HG03025 (cell line): Measurements from ENCODE around the gene HEBP2.
A peak's percentile ranks its signal among the peaks of the same experiment; 100 is the strongest.

Source experiments
- ATAC-seq: cut with Tn5 transposase; IDR thresholded peaks from one replicate; pipeline ENCODE4 v1.9.1; 2021; ENCODE audit warnings: mild to moderate bottlenecking, moderate library complexity; ENCODE audit not compliant: unreplicated experiment, low FRiP score

HEBP2 gene

DNA sequence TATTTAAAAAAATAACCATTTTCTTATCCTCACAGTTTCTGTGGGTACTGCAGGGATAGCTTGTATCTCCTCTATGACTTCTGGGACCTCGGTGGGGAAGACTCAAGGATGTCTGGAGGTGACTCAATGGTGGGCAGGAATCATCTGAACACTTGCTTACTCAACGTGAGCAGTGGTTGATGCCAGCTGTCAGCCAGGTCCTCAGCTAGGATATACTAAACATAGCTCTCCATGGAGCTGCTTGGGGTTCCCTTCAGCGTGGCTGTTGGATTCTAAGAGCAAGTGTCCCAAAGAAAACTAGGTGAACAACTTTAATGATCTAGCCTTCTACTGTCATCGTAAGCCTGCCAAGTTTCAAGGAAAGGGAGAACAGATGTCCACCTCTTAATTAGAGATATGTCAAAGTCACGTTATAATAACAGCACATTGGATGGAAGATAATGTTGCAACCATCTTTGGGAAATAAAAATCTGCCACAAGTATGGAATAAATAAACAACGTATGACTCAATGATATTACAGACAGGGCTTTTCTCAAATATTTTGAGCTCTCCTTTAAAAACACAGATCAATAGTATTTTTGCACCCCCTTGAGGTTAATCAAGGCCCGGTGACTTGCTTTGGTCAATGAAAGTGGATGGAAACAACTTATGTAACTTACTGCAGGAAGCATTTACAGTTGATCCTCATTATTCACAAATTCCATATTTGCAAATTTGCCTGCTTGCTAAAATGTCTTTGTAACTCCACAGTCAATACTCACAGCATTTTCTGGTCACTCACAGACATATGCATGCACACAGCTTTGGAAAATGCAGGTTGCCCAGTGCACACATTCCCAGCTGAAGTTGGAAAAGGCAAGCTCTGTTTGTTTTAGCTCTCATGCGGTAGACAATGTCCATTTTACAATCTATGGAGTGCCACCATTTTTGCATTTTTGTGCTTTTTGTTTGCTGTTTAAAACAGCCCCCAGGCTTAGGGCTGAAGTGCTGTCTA, 6.6 kb upstream of the HEBP2 start:
- ATAC-seq = no peak

DNA sequence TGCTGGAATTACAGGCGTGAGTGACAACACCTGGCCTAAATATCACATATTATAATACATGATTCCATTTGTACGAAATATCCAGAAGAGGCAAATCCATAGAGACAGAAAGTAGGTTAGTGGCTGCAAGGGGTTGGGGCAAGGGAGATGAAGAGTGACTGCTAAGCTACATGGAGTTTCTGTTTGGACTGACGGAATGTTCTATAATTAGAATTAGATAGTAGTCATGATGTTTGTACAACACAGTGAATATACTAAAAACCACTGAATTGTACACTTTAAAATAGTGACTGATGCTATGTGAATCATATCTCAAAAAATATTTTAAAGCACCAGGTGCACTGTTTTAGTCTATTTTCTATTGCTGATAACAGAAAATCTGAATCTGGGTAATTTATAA, 3.7 kb upstream of the HEBP2 start:
- ATAC-seq = no peak

DNA sequence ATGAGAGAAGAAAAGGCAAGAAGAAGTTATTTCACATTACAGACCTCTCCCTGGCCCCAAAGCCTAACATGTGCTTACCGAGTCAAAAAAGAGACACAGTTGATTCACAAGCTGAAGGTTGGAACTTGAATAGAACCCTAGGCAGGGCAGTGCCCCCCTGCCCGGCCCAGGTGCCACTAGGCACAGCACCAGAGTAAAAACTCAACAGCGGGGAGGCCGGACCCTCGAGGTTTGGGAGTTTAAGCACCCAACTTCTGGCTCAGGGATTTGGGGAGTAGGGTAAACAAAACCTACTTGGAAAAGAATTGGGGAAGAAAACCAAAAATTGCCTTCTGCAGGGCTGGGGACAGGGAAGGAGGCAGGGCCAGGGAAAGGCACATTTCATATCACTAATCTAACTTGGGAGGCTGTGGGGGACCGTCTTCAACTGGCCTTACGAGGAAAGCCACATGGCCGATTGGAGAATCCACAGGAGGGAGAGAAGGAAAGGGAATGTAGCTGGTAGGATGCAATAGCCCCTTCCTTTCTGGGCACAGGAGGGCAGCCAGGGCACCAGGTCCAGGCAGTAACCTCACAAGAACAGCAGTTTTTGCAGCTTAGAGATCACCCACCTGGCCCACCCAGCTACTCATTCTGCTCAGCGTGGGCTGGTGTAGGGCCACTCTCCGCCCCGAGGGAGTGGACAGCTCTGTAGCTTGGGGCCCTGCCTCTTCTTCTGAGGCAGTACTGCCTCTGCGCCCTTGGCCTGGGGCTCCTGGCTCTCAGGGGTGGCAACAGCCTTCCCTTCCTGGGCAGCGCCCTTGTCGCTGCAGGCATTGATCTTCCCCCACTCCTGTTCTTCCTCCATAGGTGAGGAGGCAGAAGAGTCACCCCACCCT, 1.8 kb upstream of the HEBP2 start:
- ATAC-seq = no peak

DNA sequence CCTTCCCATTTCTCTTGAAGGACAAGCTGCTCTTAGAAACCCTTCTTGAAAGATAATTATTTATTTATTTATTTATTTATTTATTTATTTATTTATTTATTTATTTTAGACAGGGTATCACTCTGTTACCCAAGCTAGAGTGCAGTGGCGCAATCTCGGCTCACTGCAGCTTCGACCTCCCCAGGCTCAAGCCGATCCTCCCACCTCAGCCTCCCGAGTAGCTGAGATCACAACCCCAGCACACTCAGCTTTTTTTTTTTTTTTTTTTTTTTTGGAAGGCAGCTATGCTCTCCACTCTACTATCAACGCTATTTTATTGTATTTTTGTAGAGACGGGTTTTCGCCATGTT, 1.2 kb upstream of the HEBP2 start:
- no peak for ATAC-seq

DNA sequence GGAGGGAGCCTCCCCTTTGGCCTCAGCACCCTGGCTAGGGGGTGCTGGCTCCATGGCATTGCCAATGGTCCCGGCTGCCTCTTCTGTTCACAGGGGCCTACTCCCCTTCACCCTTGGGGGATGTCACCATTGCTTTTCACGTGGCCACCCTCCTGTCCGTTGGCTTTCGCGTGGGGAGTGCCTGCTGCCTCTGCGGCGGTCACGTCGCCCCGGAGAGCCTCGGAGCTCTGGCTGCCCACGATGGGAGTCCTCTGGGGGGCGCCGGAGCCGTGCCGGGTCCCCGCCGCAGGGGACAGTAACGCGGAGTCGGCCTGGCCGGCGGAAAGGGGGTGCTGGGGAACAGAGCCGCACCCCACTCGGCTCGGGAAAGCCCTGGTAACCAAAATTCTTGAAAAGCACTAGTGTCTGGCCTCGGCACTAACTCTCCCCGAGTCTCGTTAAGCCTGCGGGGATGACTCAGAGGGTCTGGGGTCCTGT, 661 bp upstream of the HEBP2 start:
- ATAC-seq = peak; percentile 15

DNA sequence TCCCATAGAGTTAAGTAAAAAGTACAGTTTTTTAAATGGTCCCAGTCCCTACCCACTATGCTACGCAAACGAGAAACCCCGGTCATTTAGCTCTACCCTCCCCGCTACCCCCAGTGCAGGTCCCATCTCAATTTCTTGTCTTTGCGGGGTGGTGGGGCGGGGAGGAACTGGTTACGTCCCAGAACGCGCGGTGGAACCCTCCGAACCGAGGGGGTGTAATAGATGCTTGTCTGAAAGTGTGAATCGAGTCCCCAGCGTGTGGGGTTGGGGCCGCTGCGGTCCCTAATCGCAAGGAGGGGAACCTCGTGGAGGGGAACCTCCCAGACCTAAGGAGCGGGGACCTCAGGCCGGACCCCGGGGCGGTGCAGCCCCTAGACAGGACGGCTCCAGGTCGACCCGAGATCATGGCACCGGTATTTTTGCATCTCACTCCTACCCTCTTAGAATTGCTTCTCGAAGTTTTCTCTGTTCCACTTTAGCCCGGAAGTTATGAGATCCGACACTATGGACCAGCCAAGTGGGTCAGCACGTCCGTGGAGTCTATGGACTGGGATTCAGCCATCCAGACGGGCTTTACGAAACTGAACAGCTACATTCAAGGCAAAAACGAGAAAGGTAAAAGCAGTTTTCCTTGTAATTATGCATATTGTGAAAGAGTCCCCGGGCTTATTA, 779 bp downstream of the HEBP2 start:
- no peak for ATAC-seq

DNA sequence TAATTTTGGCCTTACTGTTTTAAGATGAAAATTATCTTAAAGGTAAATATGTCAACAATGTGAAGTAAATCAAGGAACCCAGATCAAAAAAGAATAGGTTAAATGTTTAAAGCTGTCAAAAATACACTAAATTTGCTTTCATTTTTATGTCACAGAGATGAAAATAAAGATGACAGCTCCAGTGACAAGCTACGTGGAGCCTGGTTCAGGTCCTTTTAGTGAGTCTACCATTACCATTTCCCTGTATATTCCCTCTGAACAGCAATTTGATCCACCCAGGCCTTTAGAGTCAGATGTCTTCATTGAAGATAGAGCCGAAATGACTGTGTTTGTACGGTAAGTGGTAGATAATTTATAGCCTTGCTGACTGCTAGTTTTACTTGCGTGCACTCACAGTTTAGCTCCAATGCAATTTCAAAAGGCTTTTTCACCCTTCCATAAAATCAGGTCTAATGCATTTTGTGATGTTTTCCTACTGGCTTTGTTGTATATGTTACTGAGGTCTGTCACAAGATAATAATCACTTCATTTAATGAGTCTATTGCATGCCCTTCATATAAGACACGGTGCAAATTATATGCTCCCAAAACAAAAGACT, 1.9 kb downstream of the HEBP2 start:
- ATAC-seq = no peak

DNA sequence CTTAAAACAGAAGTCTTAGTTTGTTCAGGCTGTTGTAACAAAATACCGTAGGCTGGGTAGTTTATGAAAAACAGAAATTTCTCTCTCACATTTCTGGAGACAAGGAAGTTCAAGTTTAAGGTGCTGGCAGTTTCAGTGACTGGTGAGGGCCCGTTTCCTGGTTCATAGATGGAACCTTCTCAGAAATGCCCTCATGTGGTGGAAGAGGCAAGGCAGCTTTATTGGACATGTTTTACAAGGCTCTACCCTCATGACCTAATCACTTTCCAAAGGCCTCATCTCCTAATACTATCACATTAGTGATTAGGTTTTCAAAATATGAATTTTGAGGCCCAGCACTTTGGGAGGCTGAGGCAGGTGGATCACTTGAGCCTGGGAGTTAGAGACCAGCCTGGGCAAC, 2.4 kb downstream of the HEBP2 start:
- no peak for ATAC-seq

DNA sequence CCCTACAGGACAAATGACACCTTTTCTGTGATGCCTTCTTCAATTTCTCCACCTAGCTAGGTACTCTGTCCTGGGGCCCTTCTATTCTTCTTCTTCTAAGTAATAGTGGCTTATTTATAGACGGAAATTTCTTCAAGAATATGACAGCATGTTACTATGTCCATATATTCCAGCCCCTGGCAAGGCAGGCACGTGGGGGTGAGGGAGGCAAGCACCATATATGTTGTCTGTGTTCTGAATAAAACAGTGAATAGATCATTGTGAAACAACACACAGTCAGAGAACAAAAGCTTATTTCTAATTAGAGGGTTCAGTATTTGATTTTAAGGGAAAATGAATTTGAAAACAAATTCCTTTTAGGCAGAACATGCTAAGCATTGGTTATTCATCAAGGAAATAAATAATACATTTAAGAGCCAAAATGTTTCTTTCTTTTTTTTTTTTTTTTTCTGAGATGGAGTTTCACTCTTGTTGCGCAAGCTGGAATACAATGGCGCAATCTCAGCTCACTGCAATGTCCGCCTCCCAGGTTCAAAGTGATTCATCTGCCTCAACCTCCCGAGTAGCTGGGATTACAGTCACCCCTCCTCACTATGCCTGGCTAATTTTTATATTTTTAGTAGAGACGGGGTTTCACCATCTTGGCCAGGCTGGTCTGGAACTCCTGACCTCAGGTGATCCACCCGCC, 6.2 kb downstream of the HEBP2 start:
- ATAC-seq = no peak

DNA sequence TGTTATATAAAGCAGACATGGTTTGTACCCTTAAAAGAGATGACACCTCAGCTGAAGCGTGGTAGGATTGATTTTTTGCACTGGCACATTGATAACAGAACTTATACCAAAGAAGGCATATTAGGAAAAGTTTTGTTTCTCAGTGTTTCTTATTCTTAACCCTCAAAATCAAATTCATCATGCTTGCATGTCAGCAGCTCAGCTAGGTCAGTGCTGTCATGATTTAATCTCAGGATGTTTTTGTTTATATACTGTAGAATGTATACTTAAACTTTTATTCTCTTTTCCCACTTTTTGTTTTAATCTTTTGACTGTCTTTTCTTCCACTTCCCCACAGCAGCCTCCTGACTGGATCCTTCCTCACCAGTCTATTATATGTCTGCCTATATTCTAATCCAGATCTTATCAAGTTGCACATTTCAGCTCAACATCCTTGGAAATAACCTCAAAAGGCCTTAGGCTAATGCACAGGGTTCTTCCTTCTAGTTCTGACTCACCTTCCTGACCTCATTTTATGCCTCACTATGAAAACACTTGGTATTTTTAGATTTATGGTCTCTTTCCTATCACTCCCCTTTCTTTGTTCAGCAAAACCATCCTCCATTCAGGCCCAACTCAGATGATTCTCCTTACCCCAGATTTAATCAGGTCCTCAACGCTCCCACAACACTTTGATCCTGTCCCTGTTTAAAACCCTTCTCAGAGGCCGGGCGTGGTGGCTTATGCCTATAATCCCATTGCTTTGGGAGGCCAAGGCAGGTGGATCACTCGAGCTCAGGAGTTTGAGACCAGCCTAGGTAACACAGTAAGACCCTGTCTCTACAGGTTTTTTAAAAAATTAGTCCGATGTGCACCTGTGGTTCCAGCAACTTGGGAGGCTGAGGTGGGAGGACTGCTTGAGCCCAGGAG, 7.2 kb downstream of the HEBP2 start:
- no peak for ATAC-seq

DNA sequence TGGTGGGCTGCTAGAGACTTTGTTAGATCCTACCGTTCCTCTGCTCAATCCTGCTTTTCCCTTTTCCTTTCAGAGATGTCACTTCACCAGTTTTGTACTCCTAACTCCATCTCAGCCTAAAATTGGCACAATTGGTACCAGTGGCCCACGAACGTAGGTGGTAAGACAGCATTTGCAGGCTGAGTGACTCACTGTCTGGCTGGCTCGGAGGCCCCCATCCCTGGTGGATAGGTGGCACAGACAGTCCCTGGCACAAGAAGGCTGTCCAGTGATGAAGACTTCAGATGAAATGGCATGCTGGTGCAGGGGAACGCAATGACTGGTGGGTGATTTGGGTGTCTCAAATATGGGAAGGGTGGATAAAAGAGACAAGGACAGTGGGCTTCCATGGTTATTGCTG, 11.1 kb downstream of the HEBP2 start:
- no peak for ATAC-seq

DNA sequence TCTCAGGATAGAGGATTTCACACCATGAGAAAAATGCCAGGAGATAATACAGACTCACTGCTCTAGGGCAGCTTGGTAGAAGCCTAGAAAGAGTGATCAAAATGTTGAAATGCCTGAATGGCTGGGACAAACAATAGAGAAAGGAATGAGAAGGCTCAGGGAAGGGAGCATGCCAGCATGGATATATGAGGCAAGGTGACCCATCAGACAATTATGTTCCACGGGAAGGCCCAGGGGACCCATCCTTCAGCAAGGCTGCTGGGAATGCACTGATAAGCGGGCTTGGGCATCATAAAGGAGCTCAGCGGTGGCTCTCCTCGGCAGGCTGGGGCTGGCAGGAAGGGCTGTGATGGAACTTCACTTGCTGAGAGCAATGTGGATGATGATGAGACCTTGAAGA, 12.2 kb downstream of the HEBP2 start:
- no peak for ATAC-seq

DNA sequence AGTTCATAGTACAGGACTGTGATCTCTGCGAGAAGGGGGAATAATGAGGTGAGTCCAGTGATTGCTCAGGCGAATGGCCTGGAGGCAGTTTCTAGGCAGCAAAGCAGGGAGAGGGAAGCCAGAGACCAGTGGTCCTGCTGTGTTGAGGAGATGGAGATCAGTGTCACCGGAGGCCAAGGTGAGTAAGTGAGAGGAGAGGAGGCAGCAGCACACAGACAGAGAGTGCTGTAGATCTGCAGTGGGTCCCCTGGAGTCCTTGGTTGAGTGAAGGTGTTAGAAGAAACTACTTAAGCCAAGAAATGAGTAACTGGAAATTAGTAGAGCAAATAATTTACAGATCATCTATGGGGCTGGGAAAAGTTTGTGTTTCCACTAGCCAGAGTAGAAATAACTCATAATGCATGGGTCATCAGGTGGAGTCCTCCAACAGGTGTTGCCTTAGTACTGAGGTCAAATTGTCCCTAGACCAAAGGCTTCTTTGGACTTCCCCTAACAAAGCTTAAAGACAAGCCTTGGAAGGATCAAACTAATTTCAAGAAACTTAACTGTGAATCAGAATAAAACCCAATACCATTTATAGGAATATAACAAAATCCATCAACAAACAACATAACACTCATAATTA, 13.6 kb downstream of the HEBP2 start:
- ATAC-seq = no peak

DNA sequence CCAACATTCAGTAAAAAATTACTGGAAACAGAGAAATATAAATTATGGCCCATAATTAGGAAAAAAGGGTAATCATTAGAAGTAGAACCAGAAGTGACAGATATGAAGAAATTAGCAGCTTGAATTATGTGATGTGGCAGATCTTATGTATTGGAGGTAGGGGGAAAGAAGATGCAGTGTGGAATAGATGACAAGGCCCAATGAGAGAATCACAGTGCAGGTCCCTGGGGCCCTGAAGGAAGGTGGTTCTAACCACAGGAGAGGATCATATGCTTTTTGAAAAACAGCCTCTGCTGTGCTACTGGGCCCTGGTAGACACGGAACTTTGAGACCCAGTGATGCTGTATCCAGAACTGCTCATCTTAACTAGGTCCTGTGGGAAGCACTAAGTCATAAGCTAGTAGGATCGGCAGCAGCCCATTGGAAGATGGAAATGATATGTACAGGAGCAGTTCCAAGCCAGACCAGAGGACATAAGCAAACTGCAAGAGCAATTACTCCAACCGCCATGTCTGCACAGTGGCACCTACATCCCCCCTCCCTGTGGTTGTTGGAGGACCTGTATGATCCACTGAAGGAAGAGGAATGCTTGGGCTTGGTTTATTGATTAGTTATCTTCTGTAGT, 14.2 kb downstream of the HEBP2 start:
- ATAC-seq = no peak

DNA sequence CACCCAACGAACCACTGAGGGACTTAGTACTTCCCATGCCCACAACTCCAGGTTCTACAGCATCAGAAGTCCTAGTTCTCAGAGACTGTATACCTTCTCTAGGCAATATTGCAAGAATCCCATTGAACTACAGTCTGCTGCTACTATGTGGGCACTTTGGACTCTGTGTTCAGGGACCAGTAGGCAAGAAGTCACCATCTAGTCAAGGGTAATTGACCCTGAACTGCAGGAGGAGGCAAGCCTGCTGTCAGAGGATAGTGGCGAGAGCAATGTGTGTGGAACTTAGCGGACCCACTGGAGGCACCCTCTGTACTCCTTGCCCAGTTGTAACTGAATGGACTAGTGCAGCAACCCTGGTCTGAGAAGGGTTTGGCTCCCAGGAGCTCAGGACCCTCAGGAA, 15.7 kb downstream of the HEBP2 start:
- no peak for ATAC-seq

DNA sequence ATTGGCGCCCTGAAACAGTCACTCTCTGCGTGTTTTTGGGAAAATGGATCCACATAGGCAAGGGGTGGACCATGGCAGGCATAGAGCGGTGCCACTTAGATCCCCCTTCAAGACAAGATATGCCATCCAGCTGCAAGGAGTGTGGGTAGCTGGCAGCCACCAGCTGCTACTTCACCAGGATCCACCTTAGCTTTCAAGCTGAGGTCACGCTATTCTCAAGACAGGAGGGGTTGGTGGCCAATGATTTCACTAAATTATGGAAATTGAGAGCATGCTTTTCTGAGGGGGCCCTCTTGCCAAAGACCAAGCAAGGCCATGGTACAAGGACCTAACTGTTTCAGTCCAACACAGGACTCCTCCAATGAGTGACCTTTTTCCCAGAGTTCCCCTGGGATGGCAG, 16.3 kb downstream of the HEBP2 start:
- ATAC-seq = no peak

DNA sequence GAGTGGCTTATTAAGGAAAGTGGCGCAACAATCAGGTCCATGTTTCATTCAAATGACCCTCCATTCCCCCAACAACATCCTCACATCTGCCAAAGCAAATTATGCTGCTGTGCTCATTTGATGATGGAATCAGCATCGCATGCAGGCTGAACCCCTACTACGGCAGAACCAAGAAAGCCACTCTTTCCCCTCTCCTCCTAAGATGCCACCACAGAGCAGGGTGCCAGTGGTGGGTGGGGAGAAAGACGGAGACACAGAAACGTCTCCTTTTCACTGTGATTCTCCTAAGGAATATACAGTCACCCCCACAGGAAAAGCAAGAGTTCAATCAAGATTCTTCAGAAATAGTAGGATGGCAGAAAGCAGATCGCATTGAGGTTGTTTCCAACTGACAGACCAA, 17.1 kb downstream of the HEBP2 start:
- no peak for ATAC-seq

DNA sequence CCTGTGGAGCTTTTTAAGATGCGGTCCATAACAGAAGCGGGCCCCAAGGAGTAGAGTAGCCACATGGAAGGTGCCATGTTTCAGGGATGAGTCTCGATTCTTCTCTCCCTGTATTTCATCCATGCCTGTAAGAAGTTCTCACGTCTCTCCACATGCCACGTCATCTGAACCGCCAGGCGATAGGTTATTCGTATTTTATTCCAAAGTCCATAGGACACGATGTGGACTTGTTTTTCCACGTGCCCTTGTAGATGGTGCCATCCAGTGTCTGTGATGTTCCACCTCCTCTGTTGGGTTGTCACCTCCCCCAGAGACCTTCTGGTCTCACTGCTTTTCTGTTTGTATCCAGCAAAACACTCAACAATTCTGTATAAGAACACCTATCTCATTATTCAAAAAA, 17.6 kb downstream of the HEBP2 start:
- no peak for ATAC-seq
